Measurements from ENCODE around the gene TC2N. TPM values are rescaled to one million over a fixed set of nuclear protein-coding genes. Genes with fewer than 3 reads are reported as not detected.

The TC2N gene
- total RNA-seq, 1 donor from 2014 or later, result 1.4 TPM

DNA sequence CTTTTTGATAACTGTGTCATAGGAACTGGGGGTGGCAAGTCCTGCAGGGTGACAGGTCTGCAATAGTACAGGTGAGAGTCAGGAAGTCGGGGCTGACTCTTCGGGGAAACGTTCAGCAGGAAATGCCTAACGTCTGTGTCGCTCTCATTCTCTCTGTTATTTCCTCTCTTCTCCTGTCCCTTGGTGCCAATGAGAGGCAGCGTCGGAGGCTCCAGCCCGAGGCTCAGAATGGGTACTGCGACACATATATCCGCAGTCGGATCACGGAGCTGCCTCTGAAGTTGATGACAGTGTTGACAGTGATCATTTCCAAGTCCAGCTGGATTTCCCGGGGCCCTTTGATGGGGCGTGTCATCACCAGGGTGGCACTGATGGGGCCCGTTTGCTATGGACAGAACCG lies 2.7 kb upstream of the TC2N start:
- H3K4me1 Mint-ChIP-seq (ENCODE audit: unreplicated experiment), result peaks cover 20% of the 10 kb centered on the region
- TF ChIP-seq, protein P1, sequence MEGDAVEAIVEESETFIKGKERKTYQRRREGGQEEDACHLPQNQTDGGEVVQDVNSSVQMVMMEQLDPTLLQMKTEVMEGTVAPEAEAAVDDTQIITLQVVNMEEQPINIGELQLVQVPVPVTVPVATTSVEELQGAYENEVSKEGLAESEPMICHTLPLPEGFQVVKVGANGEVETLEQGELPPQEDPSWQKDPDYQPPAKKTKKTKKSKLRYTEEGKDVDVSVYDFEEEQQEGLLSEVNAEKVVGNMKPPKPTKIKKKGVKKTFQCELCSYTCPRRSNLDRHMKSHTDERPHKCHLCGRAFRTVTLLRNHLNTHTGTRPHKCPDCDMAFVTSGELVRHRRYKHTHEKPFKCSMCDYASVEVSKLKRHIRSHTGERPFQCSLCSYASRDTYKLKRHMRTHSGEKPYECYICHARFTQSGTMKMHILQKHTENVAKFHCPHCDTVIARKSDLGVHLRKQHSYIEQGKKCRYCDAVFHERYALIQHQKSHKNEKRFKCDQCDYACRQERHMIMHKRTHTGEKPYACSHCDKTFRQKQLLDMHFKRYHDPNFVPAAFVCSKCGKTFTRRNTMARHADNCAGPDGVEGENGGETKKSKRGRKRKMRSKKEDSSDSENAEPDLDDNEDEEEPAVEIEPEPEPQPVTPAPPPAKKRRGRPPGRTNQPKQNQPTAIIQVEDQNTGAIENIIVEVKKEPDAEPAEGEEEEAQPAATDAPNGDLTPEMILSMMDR (IDR thresholded peaks at IDR 0.05; ENCODE audit: unreplicated experiment), result no peak
- H3K27ac Mint-ChIP-seq (ENCODE audit: unreplicated experiment), result no peak overlapping the region
- no peaks in the 10 kb centered on the region for H3K36me3 Mint-ChIP-seq (ENCODE audit: low read depth, unreplicated experiment)
- no peak for DNase-seq (ENCODE audit: low spot score)
- H3K4me3 Mint-ChIP-seq (ENCODE audit: unreplicated experiment), result no peak overlapping the region
- no peaks in the 10 kb centered on the region for H3K27me3 Mint-ChIP-seq (ENCODE audit: unreplicated experiment)
- no peaks in the 10 kb centered on the region for H3K9me3 Mint-ChIP-seq (ENCODE audit: unreplicated experiment)

DNA sequence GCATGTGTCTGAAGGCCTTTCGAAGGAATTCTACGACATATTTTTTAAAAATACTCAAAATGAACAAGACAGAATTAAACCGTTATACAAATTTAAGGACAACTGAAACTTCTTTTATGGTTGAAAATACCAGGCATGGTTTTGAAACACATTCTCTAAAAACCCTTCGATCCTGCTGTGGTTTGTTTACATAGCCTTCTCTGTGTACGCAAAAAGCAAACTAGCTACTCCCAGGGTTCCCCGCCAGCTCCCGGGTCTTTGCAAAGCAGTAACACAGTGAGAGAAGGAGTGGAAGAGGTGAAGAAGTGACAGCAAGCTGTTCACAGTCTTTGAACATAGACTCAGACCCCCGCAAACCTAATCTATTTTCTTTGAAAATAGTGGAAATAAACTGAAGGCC lies 2.2 kb upstream of the TC2N start:
- DNase-seq (ENCODE audit: low spot score), result no peak
- no peaks in the 10 kb centered on the region for H3K9me3 Mint-ChIP-seq (ENCODE audit: unreplicated experiment)
- H3K27me3 Mint-ChIP-seq (ENCODE audit: unreplicated experiment), result no peaks in the 10 kb centered on the region
- H3K4me3 Mint-ChIP-seq (ENCODE audit: unreplicated experiment), result no peak overlapping the region
- no peak overlapping the region for H3K27ac Mint-ChIP-seq (ENCODE audit: unreplicated experiment)
- TF ChIP-seq, protein P1 (IDR thresholded peaks at IDR 0.05; ENCODE audit: unreplicated experiment), result no peak
- H3K4me1 Mint-ChIP-seq (ENCODE audit: unreplicated experiment), result peaks cover 20% of the 10 kb centered on the region
- H3K36me3 Mint-ChIP-seq (ENCODE audit: low read depth, unreplicated experiment), result no peaks in the 10 kb centered on the region

GRCh38 chr14:91866511-91867295 lies 633 bp downstream of the TC2N start:
- H3K4me1 Mint-ChIP-seq (ENCODE audit: unreplicated experiment), result peaks cover 14% of the 10 kb centered on the region
- no peaks in the 10 kb centered on the region for H3K9me3 Mint-ChIP-seq (ENCODE audit: unreplicated experiment)
- no peak for DNase-seq (ENCODE audit: low spot score)
- H3K27ac Mint-ChIP-seq (ENCODE audit: unreplicated experiment), result no peak overlapping the region
- no peak overlapping the region for H3K4me3 Mint-ChIP-seq (ENCODE audit: unreplicated experiment)
- no peaks in the 10 kb centered on the region for H3K36me3 Mint-ChIP-seq (ENCODE audit: low read depth, unreplicated experiment)
- TF ChIP-seq, protein P1 (IDR thresholded peaks at IDR 0.05; ENCODE audit: unreplicated experiment), result no peak
- H3K27me3 Mint-ChIP-seq (ENCODE audit: unreplicated experiment), result peaks cover 2% of the 10 kb centered on the region

DNA sequence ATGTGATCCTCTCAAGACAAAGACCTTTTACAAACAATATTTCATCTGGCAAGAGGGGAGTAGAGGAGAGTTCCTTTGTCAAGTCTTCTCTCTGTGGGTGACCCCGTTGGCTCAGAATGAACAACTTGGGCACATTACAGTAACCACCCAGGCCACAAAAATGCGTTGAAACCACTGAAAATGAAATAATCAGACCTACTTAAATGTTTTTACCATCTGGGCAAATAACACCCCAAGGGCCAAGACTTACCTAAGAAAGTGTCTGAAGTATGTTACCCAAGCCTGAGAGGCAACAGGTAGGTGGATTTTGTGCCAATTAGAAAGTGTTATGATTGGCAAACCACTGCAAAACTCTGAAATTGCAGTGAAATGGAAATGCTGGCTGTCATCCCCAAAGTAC lies 1.3 kb downstream of the TC2N start:
- H3K36me3 Mint-ChIP-seq (ENCODE audit: low read depth, unreplicated experiment), result no peaks in the 10 kb centered on the region
- H3K9me3 Mint-ChIP-seq (ENCODE audit: unreplicated experiment), result no peaks in the 10 kb centered on the region
- peaks cover 18% of the 10 kb centered on the region for H3K4me1 Mint-ChIP-seq (ENCODE audit: unreplicated experiment)
- no peak overlapping the region for H3K27ac Mint-ChIP-seq (ENCODE audit: unreplicated experiment)
- no peak overlapping the region for H3K4me3 Mint-ChIP-seq (ENCODE audit: unreplicated experiment)
- TF ChIP-seq, protein P1 (IDR thresholded peaks at IDR 0.05; ENCODE audit: unreplicated experiment), result no peak
- no peak for DNase-seq (ENCODE audit: low spot score)
- peaks cover 2% of the 10 kb centered on the region for H3K27me3 Mint-ChIP-seq (ENCODE audit: unreplicated experiment)

DNA sequence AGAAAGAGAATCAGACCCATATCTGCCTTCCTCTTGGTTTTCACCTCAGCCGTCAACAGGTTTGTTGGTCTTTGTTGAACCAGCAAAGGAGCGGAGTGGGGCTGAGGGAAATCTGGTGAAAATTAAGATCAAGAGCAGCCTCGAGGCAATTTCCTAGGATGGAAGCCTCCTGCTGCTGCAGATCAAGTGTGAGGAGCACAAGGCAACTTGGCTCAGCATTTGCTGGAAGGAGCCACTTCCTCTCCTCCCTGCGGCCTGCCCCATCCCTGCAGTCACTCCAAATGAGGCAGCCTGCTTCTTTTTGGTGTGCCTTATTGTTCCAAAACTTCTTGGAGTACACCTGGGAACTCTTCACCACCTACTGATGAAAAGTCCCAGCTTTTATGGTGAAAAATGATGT lies 4.9 kb downstream of the TC2N start:
- no peak overlapping the region for H3K4me3 Mint-ChIP-seq (ENCODE audit: unreplicated experiment)

More for the DNA sequence above, 4.9 kb downstream of the TC2N start:
- peaks cover 4% of the 10 kb centered on the region for H3K27me3 Mint-ChIP-seq (ENCODE audit: unreplicated experiment)
- no peaks in the 10 kb centered on the region for H3K9me3 Mint-ChIP-seq (ENCODE audit: unreplicated experiment)
- DNase-seq (ENCODE audit: low spot score), result no peak
- no peaks in the 10 kb centered on the region for H3K36me3 Mint-ChIP-seq (ENCODE audit: low read depth, unreplicated experiment)
- TF ChIP-seq, protein P1 (IDR thresholded peaks at IDR 0.05; ENCODE audit: unreplicated experiment), result no peak
- H3K4me1 Mint-ChIP-seq (ENCODE audit: unreplicated experiment), result peaks cover 8% of the 10 kb centered on the region
- H3K27ac Mint-ChIP-seq (ENCODE audit: unreplicated experiment), result no peak overlapping the region

Measured in endothelial cell (in vitro differentiated cells).